GM21737 (cell line): ENCODE measurements around the gene ULK4.
"Not testable (repeated sequence)": the region's sequence is repeated elsewhere in the genome, so short reads cannot be mapped to it uniquely, and the experiment has no call there.

Source experiments
- ATAC-seq: cut with Tn5 transposase; IDR thresholded peaks from one replicate; pipeline ENCODE4 v1.9.1; 2021; ENCODE audit warnings: mild to moderate bottlenecking, moderate library complexity; ENCODE audit not compliant: unreplicated experiment

Gene ULK4

DNA sequence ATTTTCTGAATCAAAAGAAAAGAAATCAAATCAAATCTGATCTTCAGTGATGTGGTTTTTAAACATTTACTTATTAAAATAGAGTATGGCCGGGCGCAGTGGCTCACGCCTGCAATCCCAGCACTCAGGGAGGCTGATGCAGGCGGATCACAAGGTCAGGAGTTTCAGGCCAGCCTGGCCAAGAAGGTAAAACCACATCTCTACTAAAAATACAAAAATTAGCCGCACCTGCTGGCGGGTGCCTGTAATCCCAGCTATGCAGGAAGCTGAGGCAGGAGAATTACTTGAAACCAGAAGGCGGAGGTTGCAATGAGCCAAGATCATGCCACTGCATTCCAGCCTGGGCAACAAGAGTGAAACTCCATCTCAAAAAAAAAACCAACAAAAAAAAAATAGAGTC, 169.1 kb downstream of the ULK4 start:
- no peak for ATAC-seq

DNA sequence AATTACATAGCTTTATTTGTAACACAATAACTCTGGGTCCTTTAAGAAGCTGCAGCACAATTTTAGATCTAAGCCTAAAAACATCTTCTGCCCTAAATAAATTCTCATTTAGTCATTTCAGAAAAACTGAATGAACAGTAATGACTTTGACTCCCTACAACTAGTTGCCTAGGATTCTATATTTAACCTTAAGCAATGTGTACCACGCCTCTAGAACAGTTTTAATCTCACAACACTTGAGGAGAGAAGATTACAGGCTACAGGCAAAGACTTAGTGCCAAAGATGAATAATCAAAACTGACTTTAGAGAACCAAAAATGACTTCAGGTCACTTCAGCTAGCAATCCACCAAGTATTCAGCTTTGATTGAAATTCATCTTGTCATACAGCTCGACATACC, 192.8 kb downstream of the ULK4 start:
- no peak for ATAC-seq

DNA sequence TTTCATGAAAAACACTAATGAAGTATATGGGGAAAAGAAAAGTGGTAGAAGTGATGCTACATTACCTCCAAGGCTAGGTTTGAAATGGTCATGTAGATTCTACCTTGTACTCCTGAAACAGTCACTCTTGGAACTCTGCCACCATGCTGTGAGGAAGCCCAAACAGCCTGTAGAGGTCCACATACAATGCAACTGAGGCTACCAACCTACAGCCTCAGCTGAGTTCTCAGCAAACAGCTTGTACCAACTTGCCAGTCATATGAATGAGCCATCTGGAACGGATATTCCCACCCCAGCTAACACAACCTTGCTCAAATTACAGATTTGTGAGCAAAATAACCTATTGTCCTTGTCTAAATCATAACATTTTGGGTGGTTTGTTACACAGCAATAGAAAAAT, 193.5 kb downstream of the ULK4 start:
- no peak for ATAC-seq

DNA sequence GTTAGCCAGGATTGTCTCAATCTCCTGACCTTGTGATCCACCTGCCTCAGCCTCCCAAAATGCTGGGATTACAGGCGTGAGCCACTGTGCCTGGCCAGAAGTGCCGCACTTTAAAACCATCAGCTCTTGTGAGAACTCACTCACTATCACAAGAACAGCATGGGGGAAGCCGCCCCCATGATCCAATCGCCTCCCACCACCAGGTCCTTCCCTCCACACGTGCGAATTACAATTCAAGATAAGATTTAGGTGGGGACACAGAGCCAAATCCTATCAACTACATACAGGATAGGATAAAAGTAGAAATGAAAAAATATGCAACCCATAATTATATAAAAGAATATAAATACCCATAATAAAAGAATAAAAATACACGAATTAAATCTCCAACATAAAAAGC, 199.0 kb downstream of the ULK4 start:
- not testable (repeated sequence) for ATAC-seq

DNA sequence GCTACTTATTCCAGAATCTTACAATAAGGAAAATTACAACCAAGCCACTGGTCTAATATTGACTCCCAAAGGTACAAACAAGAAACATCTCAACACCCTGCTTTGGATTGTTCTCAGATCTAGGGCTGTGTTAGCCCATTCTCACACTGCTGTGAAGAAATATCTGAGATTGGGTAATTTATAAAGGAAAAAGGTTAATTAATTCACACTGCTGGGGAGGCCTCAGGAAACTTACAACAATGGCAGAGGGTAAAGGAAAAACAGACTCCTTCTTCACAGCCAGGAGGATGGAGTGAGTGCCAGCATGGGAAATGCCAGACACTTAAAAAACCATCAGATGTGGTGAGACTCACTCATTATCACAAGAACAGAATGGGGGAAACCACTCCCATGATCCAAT, 208.3 kb downstream of the ULK4 start:
- no peak for ATAC-seq

DNA sequence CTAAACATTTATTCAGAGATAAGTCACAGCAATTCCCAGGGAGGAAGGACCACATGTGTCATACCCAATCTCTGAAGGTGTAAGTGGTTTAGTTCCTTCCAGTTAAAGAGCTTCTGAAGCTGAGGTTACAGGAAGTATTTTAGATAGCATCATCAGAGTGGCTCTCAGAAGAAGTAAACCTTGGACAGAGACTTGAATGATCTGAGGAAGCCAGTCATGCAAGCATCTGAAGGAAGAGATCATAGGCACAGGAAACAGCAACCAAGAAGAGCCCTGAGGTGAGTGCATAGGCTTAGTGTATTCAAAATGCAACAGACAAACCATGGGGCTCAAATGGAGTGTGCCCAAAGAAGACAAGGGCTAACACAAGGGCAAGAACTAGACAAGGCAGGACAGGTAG, 210.3 kb downstream of the ULK4 start:
- ATAC-seq, result no peak

DNA sequence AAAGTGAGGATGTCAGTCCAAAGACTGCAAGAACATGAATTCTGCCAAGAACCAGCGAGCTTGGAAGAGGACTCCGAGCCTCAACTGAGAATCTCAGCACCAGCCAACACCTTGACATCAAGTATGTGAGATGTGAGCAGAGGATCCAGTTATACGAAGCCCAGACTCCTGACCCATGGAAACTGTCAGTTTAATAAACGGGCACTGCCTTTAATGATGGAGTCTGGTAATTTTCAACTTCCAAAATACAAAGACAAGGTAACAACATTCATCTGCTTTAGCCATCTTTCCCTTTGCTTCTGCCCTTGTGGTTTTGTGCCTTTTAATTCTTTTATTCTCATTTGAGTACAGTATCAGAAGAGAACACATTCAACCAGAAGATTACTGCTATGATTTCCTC, 211.9 kb downstream of the ULK4 start:
- ATAC-seq, result no peak

DNA sequence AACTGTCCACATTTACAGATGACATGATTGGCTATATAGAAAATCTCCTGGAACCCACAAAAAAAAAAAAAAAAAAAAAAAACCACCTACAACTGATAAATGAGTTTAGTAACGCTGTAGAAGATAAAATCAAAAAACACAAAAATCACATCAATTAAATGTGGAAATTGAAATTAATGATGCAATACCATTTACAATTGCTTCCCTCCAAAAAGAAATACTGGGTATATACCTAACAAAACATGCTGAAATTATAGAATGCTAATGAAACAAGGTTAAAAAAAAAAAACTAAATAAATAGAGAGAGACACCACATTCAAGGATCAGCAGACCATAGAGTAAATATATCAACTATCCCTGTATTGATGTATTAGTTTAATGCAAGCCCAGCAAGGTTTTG, 215.7 kb downstream of the ULK4 start:
- ATAC-seq, result no peak

DNA sequence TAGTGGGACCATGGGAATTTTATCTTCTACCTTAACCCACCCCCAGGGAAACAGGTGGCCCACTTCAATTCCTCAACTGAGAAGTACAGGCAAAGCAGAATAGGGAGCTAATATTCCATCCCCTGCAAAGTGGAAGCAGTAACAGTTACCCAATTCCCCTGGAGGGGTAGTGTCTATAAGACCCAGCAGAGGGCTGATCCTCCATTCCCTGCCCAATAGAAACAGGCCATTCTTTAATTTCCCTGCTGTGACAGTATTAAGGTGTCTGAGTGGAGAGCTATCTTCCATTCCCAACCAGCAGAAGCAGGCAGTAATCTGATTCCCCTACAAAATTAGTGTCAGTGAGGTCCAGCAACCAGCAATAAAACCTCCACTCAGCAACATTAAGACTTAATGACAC, 219.8 kb downstream of the ULK4 start:
- no peak for ATAC-seq

DNA sequence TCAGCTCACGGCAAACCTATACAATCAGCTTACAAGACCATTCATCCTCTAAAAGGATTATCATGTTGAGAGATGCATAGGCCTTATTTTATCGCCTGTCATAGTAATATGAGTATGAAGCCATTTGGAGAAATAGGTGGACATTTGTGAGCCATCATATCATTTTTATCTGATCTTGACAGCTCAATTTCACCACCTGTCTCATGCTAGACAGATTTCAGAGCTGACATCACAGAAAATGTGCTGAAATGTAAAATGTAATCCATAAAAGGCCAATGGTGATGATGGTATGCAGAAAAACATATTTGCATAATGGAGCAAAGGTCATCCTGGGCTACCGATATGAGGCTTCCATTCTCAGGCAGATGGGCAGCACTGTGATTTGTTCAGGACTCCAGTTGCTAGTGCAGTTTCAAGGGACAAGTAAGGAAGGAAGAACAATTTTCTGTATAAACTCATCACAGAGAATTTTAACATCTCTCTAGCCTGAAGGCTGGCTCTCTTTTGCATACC, 221.5 kb downstream of the ULK4 start:
- no peak for ATAC-seq

DNA sequence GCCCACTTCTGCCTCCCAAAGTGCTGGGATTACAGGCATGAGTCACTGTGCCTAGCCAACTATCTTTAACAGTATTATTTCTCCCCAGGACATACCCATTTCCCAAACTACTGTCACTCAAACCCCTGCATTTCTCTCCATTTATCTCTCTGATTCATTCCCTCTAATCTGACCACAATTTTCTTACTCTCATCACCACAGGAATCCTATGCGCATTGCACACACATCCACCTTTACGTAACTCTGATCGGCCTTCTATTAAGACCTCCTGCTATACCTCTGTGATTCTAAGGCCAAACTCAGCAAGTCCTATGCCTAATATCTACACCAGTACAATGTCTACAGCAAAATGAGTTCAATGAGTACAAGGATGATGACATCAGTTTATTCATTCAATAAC, 235.0 kb downstream of the ULK4 start:
- ATAC-seq, result no peak

DNA sequence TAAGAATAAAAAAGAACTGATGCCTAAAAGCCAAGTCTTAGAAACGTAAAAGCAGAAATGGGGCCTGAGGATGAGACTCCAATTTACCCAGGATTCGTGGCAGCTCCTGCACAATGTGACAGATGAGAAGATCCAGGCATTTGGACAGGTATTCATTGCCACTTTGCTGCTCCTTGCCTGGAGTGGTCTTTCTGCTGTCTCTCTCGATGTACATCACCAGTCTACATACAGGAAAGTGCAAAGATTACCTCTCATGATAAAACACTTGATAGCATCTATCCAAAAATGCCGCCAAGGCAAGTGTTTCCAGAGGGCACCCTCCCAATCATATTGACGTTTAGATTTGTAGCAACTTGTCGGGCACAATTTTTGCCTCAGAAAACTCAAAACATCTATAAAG, 244.3 kb downstream of the ULK4 start:
- no peak for ATAC-seq

DNA sequence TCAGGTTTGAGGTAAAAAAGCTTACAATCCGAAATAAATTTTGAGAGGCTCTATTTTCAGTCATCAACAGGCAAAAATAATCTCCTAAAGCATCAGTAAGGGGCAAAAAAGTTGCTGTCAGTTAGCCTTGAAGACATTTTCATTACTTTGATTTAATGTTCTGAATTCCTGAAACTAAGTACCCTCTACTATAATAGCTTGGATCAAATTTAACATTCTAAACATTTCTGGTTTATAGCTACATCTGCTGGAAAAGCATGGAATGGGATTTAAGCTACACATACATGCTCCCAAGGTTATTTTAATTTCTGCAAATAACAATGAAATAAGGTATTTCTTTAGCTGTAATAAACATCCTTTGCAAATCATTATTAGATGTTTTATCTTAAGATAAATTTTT, 245.4 kb downstream of the ULK4 start:
- no peak for ATAC-seq

DNA sequence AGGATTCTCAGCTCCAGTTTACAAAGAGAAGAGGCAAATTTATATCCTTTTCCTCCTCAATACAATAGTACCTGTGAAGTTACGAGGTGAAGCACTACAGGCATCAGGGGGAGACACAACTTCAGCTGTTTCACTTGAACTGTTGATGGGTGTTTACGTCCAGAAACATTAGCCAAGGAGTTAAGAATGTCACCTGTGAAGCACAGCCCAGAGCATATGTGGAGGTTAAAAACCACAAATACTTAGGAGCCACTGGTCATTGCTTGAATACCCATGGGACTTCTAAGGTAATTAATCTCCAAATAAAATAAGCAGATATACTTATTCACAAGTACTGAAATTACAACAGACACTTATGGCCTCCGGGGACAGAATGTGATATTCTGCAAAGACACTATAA, 246.5 kb downstream of the ULK4 start:
- ATAC-seq, result no peak

DNA sequence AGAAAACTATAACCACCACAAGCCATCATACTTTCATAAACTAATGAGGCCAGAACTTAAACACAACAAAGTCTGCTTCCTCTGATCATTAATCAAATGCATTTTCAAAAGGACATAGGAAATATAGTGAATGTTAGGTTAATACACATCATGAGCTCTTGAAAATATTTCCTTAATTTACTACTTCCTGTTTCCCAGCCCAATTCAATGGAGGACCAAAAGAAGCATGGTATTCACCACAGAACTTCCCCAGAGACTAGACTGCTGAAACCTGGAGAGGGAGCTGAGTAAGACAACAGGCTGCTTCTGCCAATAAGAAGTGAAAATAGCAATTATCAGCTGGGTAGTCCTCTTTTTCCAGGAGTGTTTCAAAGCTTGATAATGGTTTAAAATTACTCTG, 250.3 kb downstream of the ULK4 start:
- no peak for ATAC-seq

DNA sequence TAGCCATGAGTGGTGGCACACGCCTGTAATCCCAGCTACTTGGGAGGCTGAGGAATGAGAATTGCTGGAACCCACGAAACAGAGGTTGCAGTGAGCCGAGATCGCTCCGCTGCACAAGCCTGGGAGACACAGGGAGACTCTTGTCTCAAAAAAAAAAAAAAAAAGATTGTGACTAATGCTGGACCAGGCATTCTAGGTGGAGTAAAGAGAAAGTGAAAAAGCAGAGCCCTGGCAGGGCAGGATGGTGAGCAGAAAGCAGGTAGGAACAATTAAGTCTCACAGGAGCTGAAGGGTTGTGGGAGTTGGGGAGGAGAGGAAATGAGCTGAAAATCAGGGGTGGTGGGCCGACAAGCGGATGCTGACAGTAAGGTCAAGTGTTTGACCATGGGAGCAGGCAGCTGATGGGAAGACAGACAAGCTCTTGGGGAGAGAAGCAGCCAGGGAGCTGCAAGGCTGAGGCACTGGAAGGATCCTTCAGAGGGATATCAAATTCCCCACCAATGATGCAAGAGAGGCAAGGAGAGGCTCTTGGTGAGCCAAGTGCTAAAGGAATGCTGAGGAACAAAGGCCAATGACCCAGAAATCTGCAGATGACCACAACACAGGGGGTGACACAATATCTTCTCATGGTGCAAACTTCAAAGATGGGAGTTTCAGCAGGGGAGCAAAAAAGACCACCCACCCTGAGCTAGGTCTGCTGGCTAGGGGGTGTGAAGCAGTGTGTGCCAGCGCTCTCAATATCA, 251.1 kb downstream of the ULK4 start:
- no peak for ATAC-seq

DNA sequence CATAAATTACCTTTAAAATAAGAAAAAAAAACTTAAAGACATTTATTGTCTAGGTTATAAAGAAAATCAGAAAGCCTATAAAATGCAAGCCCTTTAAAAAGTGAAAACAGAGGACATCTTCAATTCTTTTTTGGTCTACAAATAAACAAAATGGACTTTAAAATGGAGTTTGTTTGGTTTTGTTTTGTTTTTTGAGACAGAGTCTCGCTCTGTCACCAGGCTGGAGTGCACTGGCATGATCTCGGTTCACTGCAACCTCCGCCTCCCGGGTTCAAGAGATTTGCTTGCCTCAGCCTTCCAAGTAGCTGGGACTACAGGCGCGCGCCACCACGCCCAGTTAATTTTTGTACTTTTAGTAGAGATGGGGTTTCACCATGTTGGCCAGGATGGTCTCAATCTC, 252.7 kb downstream of the ULK4 start:
- not testable (repeated sequence) for ATAC-seq

DNA sequence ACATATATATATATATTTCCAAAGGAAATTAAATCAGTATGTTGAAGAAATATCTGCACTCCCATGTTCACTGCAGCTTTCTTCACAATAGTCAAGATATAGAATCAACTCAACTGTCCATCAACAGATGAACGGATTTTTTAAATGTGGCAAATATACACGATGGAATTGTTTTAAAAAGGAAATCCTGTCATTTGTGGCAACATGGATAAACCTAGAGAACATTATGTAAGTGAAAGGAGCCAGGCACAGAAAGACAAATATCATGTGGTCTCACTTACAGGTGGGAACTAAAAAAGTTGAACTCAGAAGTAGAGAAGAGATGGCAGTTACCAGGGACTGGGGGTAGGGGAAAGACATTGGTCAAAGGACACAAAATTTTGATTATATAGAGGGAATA, 253.7 kb downstream of the ULK4 start:
- ATAC-seq, result no peak

DNA sequence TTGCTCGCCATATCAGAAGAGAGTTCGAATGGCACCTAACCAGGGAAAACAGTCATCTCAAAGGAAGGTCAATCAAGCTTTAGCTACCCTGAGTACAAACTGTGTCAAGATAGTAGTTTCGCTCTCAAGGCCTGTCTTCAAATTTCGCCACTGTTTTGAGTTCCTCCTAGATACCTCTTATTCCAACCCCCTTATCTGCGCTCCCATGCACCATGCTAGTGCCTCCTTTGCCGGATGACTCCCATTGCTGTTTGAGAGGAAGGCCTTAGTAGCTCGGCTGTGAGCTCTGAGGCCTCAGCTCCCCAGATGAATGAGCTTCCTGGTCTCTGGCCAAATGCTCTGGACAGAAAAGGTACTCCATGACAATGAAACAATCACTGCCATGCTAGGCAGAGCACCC, 256.0 kb downstream of the ULK4 start:
- ATAC-seq, result no peak

DNA sequence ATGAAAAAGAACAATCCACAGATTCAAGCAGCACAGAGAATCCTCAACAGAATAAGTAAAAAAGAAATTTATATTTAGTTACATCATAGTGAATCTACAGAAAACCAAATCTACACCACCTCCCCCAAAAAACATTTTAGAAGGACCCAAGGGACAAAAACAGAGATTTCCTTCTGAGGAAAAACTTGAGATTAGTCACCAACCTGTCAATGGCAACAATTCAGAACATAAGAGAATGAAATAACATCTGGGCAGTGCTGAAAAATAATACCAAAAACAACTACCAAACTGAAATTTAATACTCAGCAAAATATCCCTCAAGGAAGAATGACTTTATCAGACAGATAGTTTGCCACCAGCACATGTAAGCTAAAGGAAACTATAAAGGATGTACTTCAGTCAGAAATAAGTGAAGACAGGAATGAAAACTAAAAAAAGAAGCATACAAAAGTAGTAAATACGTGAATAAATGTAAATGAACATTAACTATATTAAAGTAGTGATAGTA, 260.7 kb downstream of the ULK4 start:
- ATAC-seq, result no peak

DNA sequence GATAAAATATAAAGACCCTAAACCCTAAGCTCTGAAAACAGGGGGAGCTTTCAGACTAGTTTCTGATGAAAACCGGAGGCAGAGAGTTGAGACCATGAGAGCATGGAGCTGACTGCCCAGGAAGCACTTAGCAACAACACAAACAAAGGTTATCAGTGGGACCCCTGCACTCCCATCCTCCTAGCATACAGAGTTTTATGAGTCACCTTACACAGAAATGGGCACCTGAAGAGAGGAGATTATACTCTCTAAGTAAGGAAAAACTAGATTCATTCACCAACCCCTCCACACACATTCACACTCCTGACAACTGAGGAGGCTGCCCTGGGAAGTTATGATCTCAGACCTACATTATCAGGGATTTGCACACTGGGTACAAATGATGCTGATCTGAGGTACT, 261.7 kb downstream of the ULK4 start:
- no peak for ATAC-seq

DNA sequence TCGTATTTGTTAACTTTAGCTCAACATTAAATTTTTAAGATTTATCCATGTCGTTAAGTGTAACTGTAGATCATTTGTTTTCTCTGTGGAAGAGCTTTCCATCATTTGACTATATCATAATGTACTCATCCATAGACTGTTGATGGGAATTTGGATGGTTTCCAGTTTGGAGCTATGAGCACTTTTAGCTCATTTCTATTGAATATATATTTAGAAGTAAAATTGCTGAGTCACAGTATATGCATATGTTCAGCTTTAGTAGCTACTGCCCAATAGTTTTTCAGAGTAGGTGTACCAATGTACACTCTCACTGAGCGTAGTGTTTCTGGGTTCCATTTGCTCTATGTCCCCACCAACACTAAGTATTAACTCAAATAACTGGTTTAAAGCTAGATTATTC, 263.0 kb downstream of the ULK4 start:
- ATAC-seq, result no peak

DNA sequence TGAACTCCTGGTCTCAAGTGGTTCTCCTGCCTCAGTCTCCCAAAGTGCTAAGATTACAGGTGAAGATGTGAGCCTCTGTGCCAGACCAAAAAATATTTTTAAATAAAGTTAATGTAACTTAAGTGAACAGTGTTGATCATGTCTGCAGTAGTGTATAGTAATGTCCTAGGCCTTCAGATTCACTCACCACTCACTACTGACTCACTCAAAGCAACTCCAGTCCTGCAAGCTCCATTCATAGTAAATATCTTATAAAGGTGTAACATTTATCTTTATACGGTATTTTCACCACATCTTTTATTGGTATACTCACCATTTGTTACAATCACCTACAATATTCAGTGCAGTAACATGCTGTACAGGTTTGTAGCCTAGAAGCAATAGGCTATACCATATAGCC, 264.2 kb downstream of the ULK4 start:
- ATAC-seq, result no peak
